Measurements from ENCODE around the gene PLAA.

Gene PLAA

DNA sequence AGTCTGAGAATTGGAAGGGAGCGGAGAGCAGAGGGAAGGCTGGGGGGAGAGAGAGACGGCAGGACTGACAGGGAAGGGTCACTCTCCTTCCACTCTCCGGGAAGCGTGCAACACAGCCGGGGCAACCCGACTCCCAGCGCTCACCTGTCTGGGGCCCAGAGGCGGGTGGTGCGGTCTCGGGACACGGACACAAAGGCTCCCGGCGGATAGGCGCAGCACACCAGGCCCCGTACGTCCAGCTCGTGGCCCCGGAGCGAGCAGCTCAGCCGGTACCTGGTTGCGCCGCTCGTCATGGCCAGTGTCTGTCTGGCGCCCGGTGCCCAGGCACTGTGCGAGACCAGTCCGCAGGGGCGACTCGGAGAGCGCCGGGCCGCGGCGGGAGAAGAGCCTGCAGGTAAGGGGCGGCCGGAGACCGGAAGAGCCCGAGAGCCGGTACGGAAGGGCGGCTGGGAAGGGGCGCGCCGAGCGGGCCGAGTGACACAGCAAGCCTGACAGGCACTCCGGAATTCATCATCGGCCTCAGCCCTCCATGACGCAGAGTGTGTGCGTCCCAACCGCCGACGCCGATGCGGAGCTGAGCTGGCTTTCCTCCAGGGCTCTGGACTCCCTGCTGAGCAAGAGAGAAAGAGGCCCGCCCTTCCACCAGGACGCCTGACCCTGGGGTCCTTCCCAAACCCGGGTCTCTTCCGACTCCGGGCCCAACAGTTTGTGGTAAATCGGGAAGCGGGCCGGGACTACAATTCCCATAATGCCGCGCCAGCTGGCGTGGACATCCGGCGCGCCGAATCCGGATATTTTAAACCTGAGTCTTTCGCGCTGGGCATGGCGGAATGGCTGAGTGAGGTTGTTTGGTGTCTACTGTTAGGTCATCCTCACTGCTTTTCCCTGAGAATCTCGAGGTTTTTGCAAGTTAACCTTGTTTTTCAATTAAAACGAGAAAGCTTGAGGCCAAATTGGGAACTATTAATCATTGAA, at the start of gene PLAA:
Gene PLAA, minus strand, starts transcription at position 490 of the 975 bp plus-strand sequence. Its CDS starts 197 bp downstream, at position 293.
- no peak for TF ChIP-seq CTCF (IDR thresholded peaks at IDR 0.05)
- DNase-seq (ENCODE audit: low spot score): peak; percentile 94
- peak within 1 kb of the TSS; percentile 99 for H3K4me3 ChIP-seq

GRCh38 chr9:26995810-26996209, 48.8 kb upstream of the PLAA start:
- H3K4me3 ChIP-seq: no peak overlapping the region
- no peak for TF ChIP-seq CTCF (IDR thresholded peaks at IDR 0.05)
- DNase-seq (ENCODE audit: low spot score): no peak
- H3K27ac ChIP-seq: no peak overlapping the region

More for the DNA sequence above, at the start of gene PLAA:
- peak within 1 kb of the TSS; percentile 90 to 99 for H3K27ac ChIP-seq

DNA sequence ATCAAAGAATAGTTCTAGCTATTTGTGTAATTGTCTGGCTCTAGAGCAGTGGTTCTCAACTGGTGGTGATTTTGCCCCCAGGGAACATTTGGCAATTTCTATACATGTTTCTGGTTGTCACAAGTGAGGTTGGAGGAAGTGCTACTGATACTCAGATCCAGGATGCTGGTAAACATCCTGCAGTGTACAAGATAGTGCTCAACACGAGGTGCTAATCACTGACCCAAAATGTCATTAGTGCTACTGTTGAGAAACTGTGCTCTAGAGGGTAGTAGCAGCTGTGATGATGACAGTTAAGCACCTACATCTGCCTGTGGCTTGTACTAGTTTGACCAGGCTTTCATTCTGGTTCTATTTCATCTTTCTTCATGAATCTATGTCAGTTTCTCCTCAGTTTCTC, 36.3 kb upstream of the PLAA start:
- Histone ChIP-seq H3K27ac (no peak overlapping the region), H3K4me3 (no peak overlapping the region)
- DNase-seq (ENCODE audit: low spot score): no peak
- TF ChIP-seq CTCF (IDR thresholded peaks at IDR 0.05): no peak

DNA sequence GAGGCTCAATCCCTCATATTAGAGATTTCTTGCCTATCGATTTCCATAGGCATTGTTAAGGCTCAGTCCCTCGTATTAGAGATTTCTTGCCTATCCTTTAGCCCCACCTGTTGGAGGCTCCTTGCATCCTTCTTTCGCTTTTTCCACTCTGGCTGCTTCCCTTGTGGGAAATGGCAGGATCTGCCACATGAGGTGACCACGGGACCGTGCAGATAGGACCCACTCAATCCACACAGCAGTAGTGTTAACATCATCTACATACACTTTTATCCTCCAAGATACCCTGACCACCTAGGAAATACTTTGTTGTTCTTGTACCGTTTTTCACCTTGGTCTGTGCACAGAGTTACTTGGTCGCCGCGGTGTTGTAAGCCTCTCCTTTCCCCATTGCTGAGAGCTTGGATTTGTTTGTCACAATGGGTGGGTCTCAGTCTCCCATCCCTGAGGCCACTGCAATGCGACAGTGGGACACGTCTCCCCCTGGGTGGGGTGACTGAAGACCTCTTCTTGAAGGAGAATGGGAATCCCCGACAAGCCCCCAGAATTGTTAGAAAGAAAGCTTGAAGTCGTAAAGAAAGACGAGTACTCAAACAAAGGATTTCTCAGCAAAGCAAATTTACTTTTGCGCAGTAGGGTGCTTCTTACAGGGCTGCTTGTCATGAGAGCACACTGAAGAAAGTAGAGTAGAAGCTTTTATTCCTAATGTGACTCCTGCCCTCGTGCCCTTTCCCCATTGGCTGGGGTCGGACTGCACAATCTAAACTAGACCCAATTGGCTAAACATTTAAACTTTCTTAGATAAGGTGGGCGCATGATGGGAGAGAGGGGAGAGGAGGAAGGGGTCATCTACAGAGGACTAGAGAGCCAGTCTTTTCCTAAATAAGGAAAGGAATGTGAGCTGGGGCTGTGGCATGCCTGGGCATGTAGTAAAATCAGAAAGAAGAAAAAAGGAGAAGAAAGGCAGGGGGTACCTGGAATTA, 29.0 kb upstream of the PLAA start:
- peak; percentile 17 for TF ChIP-seq CTCF (IDR thresholded peaks at IDR 0.05)
- no peak for DNase-seq (ENCODE audit: low spot score)
- Histone ChIP-seq H3K27ac (no peak overlapping the region), H3K4me3 (no peak overlapping the region)

DNA sequence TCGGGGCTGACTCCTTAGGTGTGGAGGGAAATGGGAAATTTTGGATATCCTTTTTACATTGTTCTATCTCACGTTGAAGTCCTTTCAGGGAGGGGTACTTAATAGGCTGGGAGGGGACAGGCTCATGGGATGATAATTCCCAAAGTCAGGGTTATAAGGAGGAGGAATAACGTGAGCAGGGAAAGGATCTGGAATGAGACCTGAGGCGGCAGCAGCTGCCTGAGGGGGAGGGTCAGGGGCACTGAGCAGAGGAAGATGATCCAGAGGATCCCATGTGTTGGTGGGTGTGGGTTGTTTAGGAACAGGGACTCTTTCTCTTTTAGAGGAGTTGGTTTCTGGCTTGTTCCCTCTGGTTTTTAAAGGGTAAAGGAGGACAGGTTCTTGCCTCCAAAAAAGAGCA, 27.9 kb upstream of the PLAA start:
- no peak for DNase-seq (ENCODE audit: low spot score)
- TF ChIP-seq CTCF (IDR thresholded peaks at IDR 0.05): no peak
- H3K27ac ChIP-seq: no peak overlapping the region

DNA sequence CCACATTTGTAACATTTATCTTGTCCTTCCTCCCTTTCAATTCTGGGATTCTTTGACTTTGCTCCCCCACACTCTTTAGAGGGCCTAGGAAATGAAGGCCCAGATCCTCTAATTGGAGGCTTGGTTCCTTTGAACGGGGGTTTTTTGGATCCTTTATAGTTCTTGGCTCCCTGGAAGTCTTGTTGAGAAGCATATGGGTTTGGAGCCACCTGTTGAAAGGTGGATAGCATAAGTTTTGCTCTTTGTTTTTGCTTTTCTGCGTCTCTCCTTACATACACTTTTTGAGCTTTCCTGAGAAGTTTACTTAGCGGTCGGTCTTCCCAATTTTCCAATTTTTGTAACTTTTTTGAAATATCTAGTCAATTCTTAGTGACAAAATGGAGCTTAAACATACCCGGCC, 26.9 kb upstream of the PLAA start:
- no peak overlapping the region for H3K27ac ChIP-seq
- no peak for TF ChIP-seq CTCF (IDR thresholded peaks at IDR 0.05)
- no peak for DNase-seq (ENCODE audit: low spot score)
- no peak overlapping the region for H3K4me3 ChIP-seq

More for the DNA sequence above, 27.9 kb upstream of the PLAA start:
- H3K4me3 ChIP-seq: no peak overlapping the region

Measured in coronary artery (tissue), 2 donors.